OCI-LY7 (cell line): Measurements from ENCODE around the gene KLHL8.

ENCODE experiments used
- EZH2phosphoT487 ChIP-seq: fragments of 200-600 bp; sonication (generic); IDR thresholded peaks from 2 replicates; pipeline ENCODE4 v1.6.1; 2018; ENCODE audit warnings: low read depth, borderline replicate concordance, mild to moderate bottlenecking, mixed run types, antibody characterized with exemption, low read length, moderate library complexity, mixed read lengths
- TF ChIP-seq, protein P1 (sequence below): fragments of 200-600 bp; sonication (generic); conservative IDR thresholded peaks from 2 replicates; pipeline ENCODE4 v1.5.1; 2014; ENCODE audit warnings: mild to moderate bottlenecking, antibody characterized with exemption, low read length, moderate library complexity, mixed read lengths

DNA sequence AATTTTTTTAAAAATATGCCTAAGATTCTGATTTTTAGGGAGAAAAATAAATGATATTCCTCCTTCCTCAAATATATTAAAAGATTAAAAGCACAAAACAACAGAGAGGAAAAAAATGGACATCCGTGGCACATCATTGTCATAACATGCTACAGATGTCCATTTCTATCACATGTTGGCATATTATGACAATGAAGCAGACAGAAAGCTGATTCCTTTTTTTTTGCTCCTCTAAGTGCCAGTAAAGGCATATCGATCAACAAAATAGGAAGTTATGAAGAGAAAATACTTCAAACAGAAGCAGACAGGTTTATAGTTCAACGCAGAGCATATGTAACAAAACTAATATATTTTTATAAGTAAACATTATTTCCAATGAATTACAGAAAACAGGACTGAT, 11.2 kb downstream of the KLHL8 start:
- TF ChIP-seq, protein P1, sequence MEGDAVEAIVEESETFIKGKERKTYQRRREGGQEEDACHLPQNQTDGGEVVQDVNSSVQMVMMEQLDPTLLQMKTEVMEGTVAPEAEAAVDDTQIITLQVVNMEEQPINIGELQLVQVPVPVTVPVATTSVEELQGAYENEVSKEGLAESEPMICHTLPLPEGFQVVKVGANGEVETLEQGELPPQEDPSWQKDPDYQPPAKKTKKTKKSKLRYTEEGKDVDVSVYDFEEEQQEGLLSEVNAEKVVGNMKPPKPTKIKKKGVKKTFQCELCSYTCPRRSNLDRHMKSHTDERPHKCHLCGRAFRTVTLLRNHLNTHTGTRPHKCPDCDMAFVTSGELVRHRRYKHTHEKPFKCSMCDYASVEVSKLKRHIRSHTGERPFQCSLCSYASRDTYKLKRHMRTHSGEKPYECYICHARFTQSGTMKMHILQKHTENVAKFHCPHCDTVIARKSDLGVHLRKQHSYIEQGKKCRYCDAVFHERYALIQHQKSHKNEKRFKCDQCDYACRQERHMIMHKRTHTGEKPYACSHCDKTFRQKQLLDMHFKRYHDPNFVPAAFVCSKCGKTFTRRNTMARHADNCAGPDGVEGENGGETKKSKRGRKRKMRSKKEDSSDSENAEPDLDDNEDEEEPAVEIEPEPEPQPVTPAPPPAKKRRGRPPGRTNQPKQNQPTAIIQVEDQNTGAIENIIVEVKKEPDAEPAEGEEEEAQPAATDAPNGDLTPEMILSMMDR: no peak
- no peak for TF ChIP-seq EZH2phosphoT487
